HepG2 (cell line): ENCODE data around the gene TIPIN. TPM values are rescaled to one million over a fixed set of nuclear protein-coding genes. Genes with fewer than 3 reads are reported as not detected.

Experiments
- AGO2 ChIP-seq: fragments of 200-400 bp; formaldehyde crosslinking; optimal IDR thresholded peaks from 2 replicates; pipeline ENCODE3; 2017; ENCODE audit warnings: mild to moderate bottlenecking, low read depth, low read length, moderate library complexity
- GATAD2A ChIP-seq: IDR thresholded peaks from 2 replicates; pipeline ENCODE4 v1.6.1; 2016
- KLF15 ChIP-seq: sonication (generic); formaldehyde crosslinking; IDR thresholded peaks from 2 replicates; pipeline ENCODE4 v1.8.1; 2023; ENCODE audit warnings: borderline replicate concordance, mild to moderate bottlenecking, inconsistent platforms, missing genetic modification reagents, mixed read lengths
- MYNN ChIP-seq: sonication (generic); formaldehyde crosslinking; IDR thresholded peaks from 2 replicates; pipeline ENCODE4 v1.4.0; 2020; ENCODE audit warnings: mild to moderate bottlenecking, low read depth, missing genetic modification reagents
- PHF8 ChIP-seq: sonication (generic); formaldehyde crosslinking; IDR thresholded peaks from 2 replicates; pipeline ENCODE4 v1.5.0; 2020; ENCODE audit warnings: missing genetic modification reagents
- TGIF2 ChIP-seq: IDR thresholded peaks from 2 replicates; pipeline ENCODE4 v1.6.1; 2016; ENCODE audit warnings: control low read depth, missing compliant biosample characterization
- ZBTB7B ChIP-seq: sonication (generic); formaldehyde crosslinking; IDR thresholded peaks from 2 replicates; pipeline ENCODE4 v1.4.0; 2020; ENCODE audit warnings: missing genetic modification reagents
- ZFX ChIP-seq: sonication (generic); formaldehyde crosslinking; IDR thresholded peaks from 2 replicates; pipeline ENCODE4 v1.4.0; 2020; ENCODE audit warnings: mild to moderate bottlenecking, low read depth, missing genetic modification reagents, moderate library complexity
- ZKSCAN8 ChIP-seq: IDR thresholded peaks from 2 replicates; pipeline ENCODE4 v1.6.1; 2016; ENCODE audit warnings: borderline replicate concordance, missing genetic modification reagents, missing compliant biosample characterization
- ZNF709 ChIP-seq: sonication (generic); formaldehyde crosslinking; IDR thresholded peaks from 2 replicates; pipeline ENCODE4 v1.5.0; 2020; ENCODE audit warnings: mild to moderate bottlenecking, missing genetic modification reagents
- ZSCAN22 ChIP-seq: sonication (generic); formaldehyde crosslinking; IDR thresholded peaks from 2 replicates; pipeline ENCODE4 v1.4.0; 2020; ENCODE audit warnings: mild to moderate bottlenecking, missing genetic modification reagents
- polyA plus RNA-seq, 8 experiments: library from polyadenylated mRNA; depleted of rRNA in 3 of 8; stranded (reverse) in 7 of 8; unstranded in 1 of 8; fragments of >200 nt; fragmentation: Illumina TruSeq in 4 of 8; extraction: Trizol in 4 of 8; gene quantifications; 2 replicates each; pipeline versions ENCODE4 v1.2.1 to v1.2.3, GENCODE V29; 2011 to 2016; ENCODE audit warnings: low read depth in 4 of 8, missing spikeins in 1 of 8, mixed read lengths in 1 of 8; ENCODE audit not compliant: insufficient read depth in 1 of 8
- total RNA-seq, 5 experiments: library from RNA; depleted of rRNA; stranded (reverse); fragments of >200 nt; fragmentation: Illumina TruSeq; extraction: Trizol; gene quantifications; 2 replicates each; pipeline ENCODE4 v1.2.3, GENCODE V29; 2016; ENCODE audit warnings: low read depth in 1 of 5
- TF ChIP-seq, protein P1 (sequence below): sonication (generic); formaldehyde crosslinking; IDR thresholded peaks from 2 replicates; pipeline ENCODE4 v1.4.0; 2020; ENCODE audit warnings: mild to moderate bottlenecking, missing genetic modification reagents, borderline replicate concordance
- TF ChIP-seq, protein P2 (sequence below): sonication (generic); formaldehyde crosslinking; IDR thresholded peaks from 2 replicates; pipeline ENCODE4 v1.4.0; 2020; ENCODE audit warnings: missing genetic modification reagents
- TF ChIP-seq, protein P3 (sequence below): IDR thresholded peaks from 2 replicates; pipeline ENCODE4 v1.6.1; 2012; ENCODE audit warnings: inconsistent platforms
- TF ChIP-seq, protein P4 (sequence below): sonication (generic); formaldehyde crosslinking; IDR thresholded peaks from 2 replicates; pipeline ENCODE4 v1.5.1; 2020; ENCODE audit warnings: mild to moderate bottlenecking, missing genetic modification reagents, moderate library complexity

The TIPIN gene
- total and polyA plus RNA-seq, 2 of the 13 experiments (the other 11 are each of a cell fraction or from before 2014, with no cell fraction given) = 2.7 to 28.6 TPM

DNA sequence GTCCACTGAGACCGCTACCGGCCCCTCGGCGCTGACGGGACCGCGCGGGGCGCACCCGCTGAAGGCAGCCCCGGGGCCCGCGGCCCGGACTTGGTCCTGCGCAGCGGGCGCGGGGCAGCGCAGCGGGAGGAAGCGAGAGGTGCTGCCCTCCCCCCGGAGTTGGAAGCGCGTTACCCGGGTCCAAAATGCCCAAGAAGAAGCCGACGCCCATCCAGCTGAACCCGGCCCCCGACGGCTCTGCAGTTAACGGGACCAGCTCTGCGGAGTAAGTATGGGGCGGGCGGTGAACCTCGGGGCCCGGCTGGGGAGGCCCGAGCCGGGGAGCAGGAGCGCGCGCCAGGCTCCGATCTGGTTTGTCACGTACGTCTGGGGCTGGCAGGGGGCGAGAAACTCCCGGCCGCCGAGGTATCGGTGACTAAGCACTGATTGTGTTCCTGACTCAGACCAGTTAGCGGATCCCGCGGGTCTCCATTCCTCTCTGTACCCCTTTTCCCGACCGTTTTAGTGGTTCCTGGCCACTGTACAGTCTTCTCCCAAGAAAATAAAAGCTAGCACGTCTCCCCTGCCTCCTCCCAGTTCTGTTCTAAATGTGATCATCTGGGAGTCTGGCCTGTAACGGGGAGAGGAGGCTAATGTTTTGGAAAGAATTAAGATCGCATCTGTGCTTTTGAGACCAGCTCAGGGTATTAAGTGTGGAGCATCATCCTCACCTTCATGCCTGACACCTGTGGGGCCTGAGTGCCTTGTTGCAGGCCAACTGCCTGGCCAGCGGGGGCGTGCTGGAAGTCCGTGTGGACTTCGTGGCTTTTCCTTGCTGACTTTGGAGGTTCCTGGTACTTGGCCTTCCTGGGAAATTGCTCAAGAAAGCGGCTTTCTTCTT is 30.9 kb upstream of the TIPIN start (continued):
- TF ChIP-seq GATAD2A (CRISPR knock-in tag) (peak; percentile 37; the same call in 1 of the 2 replicates), TGIF2 (CRISPR knock-in tag) (0 out of 2 replicates have a peak, but pooled peaks have one; percentile 56), AGO2 (peak; percentile 68), ZBTB7B (CRISPR knock-in tag) (0 out of 2 replicates have a peak, but pooled peaks have one; percentile 11), PHF8 (CRISPR knock-in tag) (peak; percentile 16), ZSCAN22 (no peak), KLF15 (CRISPR knock-in tag) (no peak), MYNN (CRISPR knock-in tag) (0 out of 2 replicates have a peak, but pooled peaks have one; percentile 18), ZKSCAN8 (no peak), ZNF709 (CRISPR knock-in tag) (0 out of 2 replicates have a peak, but pooled peaks have one; percentile 31), ZFX (CRISPR knock-in tag) (peak; percentile 75)
- TF ChIP-seq, protein P1, sequence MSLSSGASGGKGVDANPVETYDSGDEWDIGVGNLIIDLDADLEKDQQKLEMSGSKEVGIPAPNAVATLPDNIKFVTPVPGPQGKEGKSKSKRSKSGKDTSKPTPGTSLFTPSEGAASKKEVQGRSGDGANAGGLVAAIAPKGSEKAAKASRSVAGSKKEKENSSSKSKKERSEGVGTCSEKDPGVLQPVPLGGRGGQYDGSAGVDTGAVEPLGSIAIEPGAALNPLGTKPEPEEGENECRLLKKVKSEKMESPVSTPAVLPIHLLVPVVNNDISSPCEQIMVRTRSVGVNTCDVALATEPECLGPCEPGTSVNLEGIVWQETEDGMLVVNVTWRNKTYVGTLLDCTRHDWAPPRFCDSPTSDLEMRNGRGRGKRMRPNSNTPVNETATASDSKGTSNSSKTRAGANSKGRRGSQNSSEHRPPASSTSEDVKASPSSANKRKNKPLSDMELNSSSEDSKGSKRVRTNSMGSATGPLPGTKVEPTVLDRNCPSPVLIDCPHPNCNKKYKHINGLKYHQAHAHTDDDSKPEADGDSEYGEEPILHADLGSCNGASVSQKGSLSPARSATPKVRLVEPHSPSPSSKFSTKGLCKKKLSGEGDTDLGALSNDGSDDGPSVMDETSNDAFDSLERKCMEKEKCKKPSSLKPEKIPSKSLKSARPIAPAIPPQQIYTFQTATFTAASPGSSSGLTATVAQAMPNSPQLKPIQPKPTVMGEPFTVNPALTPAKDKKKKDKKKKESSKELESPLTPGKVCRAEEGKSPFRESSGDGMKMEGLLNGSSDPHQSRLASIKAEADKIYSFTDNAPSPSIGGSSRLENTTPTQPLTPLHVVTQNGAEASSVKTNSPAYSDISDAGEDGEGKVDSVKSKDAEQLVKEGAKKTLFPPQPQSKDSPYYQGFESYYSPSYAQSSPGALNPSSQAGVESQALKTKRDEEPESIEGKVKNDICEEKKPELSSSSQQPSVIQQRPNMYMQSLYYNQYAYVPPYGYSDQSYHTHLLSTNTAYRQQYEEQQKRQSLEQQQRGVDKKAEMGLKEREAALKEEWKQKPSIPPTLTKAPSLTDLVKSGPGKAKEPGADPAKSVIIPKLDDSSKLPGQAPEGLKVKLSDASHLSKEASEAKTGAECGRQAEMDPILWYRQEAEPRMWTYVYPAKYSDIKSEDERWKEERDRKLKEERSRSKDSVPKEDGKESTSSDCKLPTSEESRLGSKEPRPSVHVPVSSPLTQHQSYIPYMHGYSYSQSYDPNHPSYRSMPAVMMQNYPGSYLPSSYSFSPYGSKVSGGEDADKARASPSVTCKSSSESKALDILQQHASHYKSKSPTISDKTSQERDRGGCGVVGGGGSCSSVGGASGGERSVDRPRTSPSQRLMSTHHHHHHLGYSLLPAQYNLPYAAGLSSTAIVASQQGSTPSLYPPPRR (CRISPR knock-in tag) = 0 out of 2 replicates have a peak, but pooled peaks have one; percentile 19
- TF ChIP-seq, protein P2, sequence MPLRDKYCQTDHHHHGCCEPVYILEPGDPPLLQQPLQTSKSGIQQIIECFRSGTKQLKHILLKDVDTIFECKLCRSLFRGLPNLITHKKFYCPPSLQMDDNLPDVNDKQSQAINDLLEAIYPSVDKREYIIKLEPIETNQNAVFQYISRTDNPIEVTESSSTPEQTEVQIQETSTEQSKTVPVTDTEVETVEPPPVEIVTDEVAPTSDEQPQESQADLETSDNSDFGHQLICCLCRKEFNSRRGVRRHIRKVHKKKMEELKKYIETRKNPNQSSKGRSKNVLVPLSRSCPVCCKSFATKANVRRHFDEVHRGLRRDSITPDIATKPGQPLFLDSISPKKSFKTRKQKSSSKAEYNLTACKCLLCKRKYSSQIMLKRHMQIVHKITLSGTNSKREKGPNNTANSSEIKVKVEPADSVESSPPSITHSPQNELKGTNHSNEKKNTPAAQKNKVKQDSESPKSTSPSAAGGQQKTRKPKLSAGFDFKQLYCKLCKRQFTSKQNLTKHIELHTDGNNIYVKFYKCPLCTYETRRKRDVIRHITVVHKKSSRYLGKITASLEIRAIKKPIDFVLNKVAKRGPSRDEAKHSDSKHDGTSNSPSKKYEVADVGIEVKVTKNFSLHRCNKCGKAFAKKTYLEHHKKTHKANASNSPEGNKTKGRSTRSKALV = 0 out of 2 replicates have a peak, but pooled peaks have one; percentile 4
- TF ChIP-seq, protein P3, sequence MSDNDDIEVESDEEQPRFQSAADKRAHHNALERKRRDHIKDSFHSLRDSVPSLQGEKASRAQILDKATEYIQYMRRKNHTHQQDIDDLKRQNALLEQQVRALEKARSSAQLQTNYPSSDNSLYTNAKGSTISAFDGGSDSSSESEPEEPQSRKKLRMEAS = peak; percentile 69
- TF ChIP-seq, protein P4, sequence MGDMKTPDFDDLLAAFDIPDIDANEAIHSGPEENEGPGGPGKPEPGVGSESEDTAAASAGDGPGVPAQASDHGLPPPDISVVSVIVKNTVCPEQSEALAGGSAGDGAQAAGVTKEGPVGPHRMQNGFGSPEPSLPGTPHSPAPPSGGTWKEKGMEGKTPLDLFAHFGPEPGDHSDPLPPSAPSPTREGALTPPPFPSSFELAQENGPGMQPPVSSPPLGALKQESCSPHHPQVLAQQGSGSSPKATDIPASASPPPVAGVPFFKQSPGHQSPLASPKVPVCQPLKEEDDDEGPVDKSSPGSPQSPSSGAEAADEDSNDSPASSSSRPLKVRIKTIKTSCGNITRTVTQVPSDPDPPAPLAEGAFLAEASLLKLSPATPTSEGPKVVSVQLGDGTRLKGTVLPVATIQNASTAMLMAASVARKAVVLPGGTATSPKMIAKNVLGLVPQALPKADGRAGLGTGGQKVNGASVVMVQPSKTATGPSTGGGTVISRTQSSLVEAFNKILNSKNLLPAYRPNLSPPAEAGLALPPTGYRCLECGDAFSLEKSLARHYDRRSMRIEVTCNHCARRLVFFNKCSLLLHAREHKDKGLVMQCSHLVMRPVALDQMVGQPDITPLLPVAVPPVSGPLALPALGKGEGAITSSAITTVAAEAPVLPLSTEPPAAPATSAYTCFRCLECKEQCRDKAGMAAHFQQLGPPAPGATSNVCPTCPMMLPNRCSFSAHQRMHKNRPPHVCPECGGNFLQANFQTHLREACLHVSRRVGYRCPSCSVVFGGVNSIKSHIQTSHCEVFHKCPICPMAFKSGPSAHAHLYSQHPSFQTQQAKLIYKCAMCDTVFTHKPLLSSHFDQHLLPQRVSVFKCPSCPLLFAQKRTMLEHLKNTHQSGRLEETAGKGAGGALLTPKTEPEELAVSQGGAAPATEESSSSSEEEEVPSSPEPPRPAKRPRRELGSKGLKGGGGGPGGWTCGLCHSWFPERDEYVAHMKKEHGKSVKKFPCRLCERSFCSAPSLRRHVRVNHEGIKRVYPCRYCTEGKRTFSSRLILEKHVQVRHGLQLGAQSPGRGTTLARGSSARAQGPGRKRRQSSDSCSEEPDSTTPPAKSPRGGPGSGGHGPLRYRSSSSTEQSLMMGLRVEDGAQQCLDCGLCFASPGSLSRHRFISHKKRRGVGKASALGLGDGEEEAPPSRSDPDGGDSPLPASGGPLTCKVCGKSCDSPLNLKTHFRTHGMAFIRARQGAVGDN (CRISPR knock-in tag) = peak; percentile 75
